Sigmoid colon (tissue), 4 donors: Measurements from ENCODE around the gene GNB5.

Experiments
- EP300 ChIP-seq, 4 donors: sonication (generic); formaldehyde crosslinking; IDR thresholded peaks; one replicate each; pipeline ENCODE4 v1.6.1; 2017; ENCODE audit warnings: antibody characterized with exemption in 4 of 4
- POLR2A ChIP-seq, 2 donors: fragments of 450-650 bp; IDR thresholded peaks; one replicate each; pipeline ENCODE4 v1.6.1; 2016; ENCODE audit warnings: antibody characterized with exemption in 2 of 2, mild to moderate bottlenecking in 2 of 2, moderate library complexity in 2 of 2
- POLR2AphosphoS5 ChIP-seq, 4 donors: sonication (generic); formaldehyde crosslinking; IDR thresholded peaks; one replicate each; pipeline ENCODE4 v1.6.1; 2017; ENCODE audit warnings: antibody characterized with exemption in 4 of 4
- TF ChIP-seq, protein P1 (sequence below), 4 experiments: fragments of 450-650 bp in 3 of 4; fragments of 200-600 bp in 1 of 4; IDR thresholded peaks; one replicate each; pipeline ENCODE4 v1.5.1; 2016 to 2019; ENCODE audit warnings: antibody characterized with exemption in 4 of 4, mild to moderate bottlenecking in 3 of 4, moderate library complexity in 2 of 4

DNA sequence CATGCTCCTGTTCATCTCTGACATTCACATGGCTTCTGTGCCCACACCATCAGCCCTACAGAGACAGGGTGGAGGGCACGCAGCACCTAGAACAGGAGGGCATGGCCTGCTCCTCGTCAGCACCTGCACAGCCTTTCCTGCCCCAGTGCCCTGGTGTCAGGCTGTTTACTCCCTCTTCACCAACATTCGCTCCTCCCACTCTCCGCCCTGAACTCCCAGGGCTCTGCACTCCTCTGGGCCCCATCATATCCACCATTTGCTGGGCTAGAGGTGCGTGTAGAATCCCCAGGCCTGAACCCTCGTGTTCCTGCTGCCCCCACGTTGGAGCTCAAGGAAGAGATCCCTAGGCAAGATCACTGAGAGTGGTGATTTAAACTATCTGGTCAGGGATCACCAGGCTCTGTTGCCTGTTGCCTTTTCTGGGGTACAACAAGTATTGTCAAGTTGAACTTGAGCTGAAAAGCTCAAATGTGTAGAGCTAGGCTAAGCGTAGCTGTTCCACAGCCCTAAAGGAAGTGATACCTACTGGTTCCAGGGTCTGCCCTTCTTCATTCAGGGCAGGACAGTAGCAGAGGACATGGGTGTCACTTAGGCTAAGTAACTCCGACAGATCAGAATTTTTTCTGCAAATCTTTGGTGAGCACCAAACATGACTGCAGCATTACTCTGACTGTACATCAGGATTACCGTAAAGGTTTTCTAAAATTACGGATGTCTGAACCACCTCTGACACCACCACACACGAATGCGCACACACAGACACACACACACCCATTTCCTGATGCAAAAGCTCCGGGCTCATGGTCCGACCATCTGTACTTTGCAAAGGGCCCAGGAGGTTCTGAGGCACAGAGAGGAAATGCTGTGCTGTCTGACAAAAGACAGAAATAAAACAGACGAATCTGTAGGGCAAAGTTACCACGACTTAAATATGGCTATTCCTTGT is 43.7 kb upstream of the GNB5 start:
- TF ChIP-seq, protein P1, sequence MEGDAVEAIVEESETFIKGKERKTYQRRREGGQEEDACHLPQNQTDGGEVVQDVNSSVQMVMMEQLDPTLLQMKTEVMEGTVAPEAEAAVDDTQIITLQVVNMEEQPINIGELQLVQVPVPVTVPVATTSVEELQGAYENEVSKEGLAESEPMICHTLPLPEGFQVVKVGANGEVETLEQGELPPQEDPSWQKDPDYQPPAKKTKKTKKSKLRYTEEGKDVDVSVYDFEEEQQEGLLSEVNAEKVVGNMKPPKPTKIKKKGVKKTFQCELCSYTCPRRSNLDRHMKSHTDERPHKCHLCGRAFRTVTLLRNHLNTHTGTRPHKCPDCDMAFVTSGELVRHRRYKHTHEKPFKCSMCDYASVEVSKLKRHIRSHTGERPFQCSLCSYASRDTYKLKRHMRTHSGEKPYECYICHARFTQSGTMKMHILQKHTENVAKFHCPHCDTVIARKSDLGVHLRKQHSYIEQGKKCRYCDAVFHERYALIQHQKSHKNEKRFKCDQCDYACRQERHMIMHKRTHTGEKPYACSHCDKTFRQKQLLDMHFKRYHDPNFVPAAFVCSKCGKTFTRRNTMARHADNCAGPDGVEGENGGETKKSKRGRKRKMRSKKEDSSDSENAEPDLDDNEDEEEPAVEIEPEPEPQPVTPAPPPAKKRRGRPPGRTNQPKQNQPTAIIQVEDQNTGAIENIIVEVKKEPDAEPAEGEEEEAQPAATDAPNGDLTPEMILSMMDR (IDR thresholded peaks at IDR 0.05), result no peak
- TF ChIP-seq POLR2AphosphoS5 (IDR thresholded peaks at IDR 0.05) (no peak), EP300 (IDR thresholded peaks at IDR 0.05) (no peak), POLR2A (IDR thresholded peaks at IDR 0.05) (no peak)
